Retinal pigment epithelial cell (primary cell): Measurements from ENCODE around the gene EPC1.
A peak's percentile ranks its signal among the peaks of the same experiment; 100 is the strongest.

ENCODE experiments used
- DNase-seq: peaks from one replicate; pipeline ENCODE4 v3.0.0-alpha.2; 2010; ENCODE audit warnings: low read depth
- H3K4me3 ChIP-seq: 2 replicates; pipeline ENCODE4 v1.5.1; 2011; ENCODE audit warnings: mild to moderate bottlenecking, low read length, control low read depth, moderate library complexity
- CTCF ChIP-seq: conservative IDR thresholded peaks from 2 replicates; pipeline ENCODE4 v1.5.1; 2011; ENCODE audit warnings: low read depth, low read length, control low read depth, inconsistent platforms

EPC1 gene

DNA sequence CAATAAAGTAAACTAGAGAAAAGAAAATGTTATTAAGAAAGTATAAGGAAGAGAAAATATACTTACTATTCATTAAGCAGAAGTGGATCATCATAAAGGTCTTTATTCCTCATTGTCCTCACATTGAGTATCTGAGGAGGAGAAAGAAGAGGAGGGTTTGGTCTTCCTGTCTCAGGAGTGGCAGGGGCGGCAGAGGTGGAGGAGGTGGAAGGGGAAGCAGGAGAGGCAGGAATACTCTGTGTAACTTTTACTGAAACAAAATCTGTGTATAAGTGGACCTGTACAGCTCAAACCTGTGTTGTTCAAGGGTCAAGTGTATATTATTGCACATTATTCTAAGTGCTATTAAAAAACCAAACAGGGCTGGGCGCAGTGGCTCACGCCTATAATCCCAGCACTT lies 34.2 kb upstream of the EPC1 start:
- no peak for DNase-seq
- TF ChIP-seq CTCF, result no peak
- H3K4me3 ChIP-seq, result no peak overlapping the region

GRCh38 chr10:32379950-32380551 lies 33.1 kb upstream of the EPC1 start:
- no peak for DNase-seq
- no peak for TF ChIP-seq CTCF
- no peak overlapping the region for H3K4me3 ChIP-seq

DNA sequence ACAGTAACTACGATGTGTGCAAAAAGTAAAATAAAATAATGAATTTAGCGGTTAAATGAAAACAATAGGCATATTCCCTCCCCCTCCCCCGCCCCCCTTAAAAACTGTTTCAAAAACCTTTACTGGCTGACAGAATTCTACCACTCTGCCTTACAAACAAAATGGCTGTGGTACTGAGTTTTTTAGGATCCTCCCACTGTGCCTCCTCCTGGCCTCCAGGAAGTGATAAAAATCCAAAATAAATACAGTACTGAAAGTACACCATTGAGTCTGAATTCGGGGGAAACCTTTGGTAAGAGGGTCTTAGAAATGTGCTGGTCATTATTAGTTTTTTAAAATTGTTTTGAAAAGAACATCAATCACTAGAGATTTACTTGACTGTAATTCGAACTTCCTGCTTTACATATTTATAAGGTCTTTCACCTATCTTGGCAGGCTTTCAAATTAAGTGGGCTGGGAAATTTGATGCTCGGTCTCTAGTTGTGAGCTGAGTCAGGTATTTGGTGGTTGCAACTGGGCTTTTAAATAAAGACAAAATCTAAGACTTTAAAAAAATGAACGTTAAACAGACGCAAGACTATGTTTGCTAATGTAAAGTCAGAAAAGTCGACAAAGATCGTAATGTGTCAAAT lies 32.5 kb upstream of the EPC1 start:
- no peak for DNase-seq
- TF ChIP-seq CTCF, result no peak

DNA sequence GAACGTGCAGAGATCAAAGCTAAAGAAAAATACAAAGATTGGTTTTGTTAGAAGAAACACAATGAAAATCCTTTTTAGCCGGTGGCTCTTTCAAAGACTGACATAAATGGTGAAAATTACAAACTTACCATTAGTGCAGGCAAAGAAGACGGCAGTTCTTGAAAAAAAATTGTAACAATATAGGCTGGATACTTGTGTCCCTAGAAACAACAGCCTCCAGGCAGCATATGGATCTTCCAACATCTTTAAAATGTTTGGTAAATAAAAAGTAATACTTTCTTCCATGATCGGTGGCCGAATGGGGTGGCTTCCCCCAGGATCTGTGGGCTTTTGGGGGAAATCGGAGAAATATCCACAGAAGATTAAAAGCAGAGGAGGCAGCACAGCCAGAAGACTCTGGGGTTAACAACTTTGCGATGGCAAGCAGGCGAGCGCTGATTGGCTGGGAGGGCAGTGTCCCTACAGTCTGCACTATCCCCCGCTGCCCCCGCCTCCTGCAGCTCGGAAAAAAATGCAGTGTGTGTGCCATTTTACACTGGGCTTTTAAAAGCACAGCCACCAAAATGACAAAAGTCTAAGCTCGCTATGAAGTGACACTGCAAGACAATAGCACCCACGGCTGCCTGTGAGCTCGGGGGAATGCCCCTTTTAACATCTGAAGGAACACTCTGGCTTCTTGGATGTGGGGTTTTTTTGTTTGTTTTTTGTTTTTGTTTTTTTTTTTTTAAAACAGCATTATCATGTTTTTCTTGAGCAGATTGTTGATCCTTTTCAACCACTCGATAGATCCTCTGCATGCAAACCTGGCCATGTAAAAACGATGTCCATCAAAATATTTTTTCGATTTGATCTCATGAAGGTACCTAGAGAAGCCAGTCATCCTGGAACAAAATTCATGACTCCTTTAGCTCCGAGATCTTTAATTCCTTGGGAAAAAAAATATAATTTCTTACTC lies 31.7 kb upstream of the EPC1 start:
- DNase-seq, result peak; percentile 33
- TF ChIP-seq CTCF, result no peak
- peak overlapping the region; percentile 87 for H3K4me3 ChIP-seq

More for the DNA sequence above, 32.5 kb upstream of the EPC1 start:
- peak overlapping the region; percentile 87 for H3K4me3 ChIP-seq

GRCh38 chr10:32377458-32378259 lies 30.7 kb upstream of the EPC1 start:
- peak overlapping the region; percentile 87 for H3K4me3 ChIP-seq
- peak; percentile 48 for TF ChIP-seq CTCF
- DNase-seq, result no peak

GRCh38 chr10:32376771-32377170 lies 29.8 kb upstream of the EPC1 start:
- no peak for DNase-seq
- no peak for TF ChIP-seq CTCF
- H3K4me3 ChIP-seq, result peak overlapping the region; percentile 87
